Gastrocnemius medialis (tissue), 4 donors: ENCODE data around the gene KRT15. TPM values are rescaled to one million over a fixed set of nuclear protein-coding genes. Genes with fewer than 3 reads are reported as not detected.

Experiments
- ATAC-seq, 2 donors: fragments of 150-250 bp; one replicate each; pipeline ENCODE4 v1.9.1; 2016
- DNase-seq, 2 donors: peaks; one replicate each; pipeline ENCODE4 v3.0.0-alpha.2; 2019
- H3K27ac ChIP-seq, 4 donors: fragments of 200-600 bp; sonication (generic); 1 replicate in 1 of 4; 2 replicates in 3 of 4; pipeline ENCODE4 v1.5.1; 2016 to 2018; ENCODE audit warnings: mild to moderate bottlenecking in 2 of 4, moderate library complexity in 1 of 4
- H3K27me3 ChIP-seq, 3 donors: fragments of 200-600 bp; sonication (generic) in 2 of 3; 1 replicate in 1 of 3; 2 replicates in 2 of 3; pipeline versions ENCODE4 v1.5.1 to v1.6.0; 2016 to 2019; ENCODE audit warnings: mild to moderate bottlenecking in 1 of 3, moderate library complexity in 1 of 3
- H3K36me3 ChIP-seq, 2 donors: fragments of 200-600 bp; sonication (generic) in 1 of 2; one replicate each; pipeline ENCODE4 v1.5.1; 2017 to 2018
- H3K4me1 ChIP-seq, 2 donors: fragments of 200-600 bp; sonication (generic) in 1 of 2; one replicate each; pipeline ENCODE4 v1.5.1; 2016 to 2017; ENCODE audit warnings: mild to moderate bottlenecking in 2 of 2
- H3K4me3 ChIP-seq, 4 donors: fragments of 200-600 bp; sonication (generic) in 3 of 4; 1 replicate in 1 of 4; 2 replicates in 3 of 4; pipeline ENCODE4 v1.5.1; 2016 to 2019; ENCODE audit warnings: mild to moderate bottlenecking in 2 of 4
- H3K9me3 ChIP-seq, 3 donors: fragments of 200-600 bp; sonication (generic) in 2 of 3; 1 replicate in 1 of 3; 2 replicates in 2 of 3; pipeline ENCODE4 v1.5.1; 2016 to 2019
- CTCF ChIP-seq, 5 experiments: fragments of 450-650 bp in 3 of 5; fragments of 200-600 bp in 2 of 5; sonication (generic) in 2 of 5; IDR thresholded peaks in 4 of 5; conservative IDR thresholded peaks in 1 of 5; 1 replicate in 4 of 5; 2 replicates in 1 of 5; pipeline ENCODE4 v1.5.1; 2016 to 2019; ENCODE audit warnings: antibody characterized with exemption in 5 of 5, mild to moderate bottlenecking in 3 of 5, moderate library complexity in 3 of 5
- POLR2A ChIP-seq, 2 donors: fragments of 450-650 bp; IDR thresholded peaks; one replicate each; pipeline ENCODE4 v1.6.1; 2017; ENCODE audit warnings: antibody characterized with exemption in 2 of 2, mild to moderate bottlenecking in 2 of 2, moderate library complexity in 2 of 2
- in situ Hi-C, 4 donors: fragments of 200-750 bp; cut with MboI; loops; one replicate each; pipeline versions ENCODE4 v1.15.0 to v1.8.0; 2017; ENCODE audit warnings: low sequenced_read_pairs in 4 of 4
- intact Hi-C: fragments of 100-400 bp; cut with DNase I; formaldehyde crosslinking; loops from one replicate; pipeline ENCODE4 v1.15.1; 2023; ENCODE audit warnings: low total_unique reads
- total RNA-seq, 4 donors: library from RNA; depleted of rRNA; stranded (reverse); fragments of >200 nt; gene quantifications; one replicate each; pipeline versions ENCODE4 v1.1.0 to v1.2.3, GENCODE V29; 2016

KRT15 gene
- total RNA-seq, 4 donors from 2014 or later: not detected

DNA sequence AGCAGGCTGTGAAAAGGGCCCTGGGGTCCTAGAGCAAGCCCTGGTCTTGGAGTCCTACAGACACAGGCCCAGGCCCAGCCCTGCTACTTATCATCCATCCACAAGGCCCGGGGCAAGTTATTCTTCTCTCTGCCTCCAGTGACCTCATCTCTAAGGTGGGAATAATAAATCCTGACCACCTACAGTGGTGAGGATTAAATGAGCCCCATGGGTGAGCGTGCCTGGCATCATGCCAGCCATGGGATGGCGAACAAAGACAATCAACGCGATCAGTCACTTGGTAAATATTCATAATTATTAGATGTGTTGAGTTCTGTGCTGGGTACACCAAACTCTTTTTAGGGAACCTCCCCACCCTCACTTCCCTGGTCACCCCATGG lies 5.5 kb downstream of the KRT15 start:
- H3K36me3 ChIP-seq: no peaks in the 10 kb centered on the region

GRCh38 chr17:41512546-41513167 lies 6.0 kb downstream of the KRT15 start:
- Histone ChIP-seq H3K4me3 (no peak overlapping the region), H3K27me3 (no peaks in the 10 kb centered on the region), H3K4me1 (no peaks in the 10 kb centered on the region), H3K9me3 (no peaks in the 10 kb centered on the region), H3K36me3 (no peaks in the 10 kb centered on the region), H3K27ac (no peak overlapping the region)
- intact Hi-C loops: no loop called here
- no peak for TF ChIP-seq POLR2A (IDR thresholded peaks at IDR 0.05)
- no peak for TF ChIP-seq CTCF (IDR thresholded peaks at IDR 0.05 in 4 of 5, conservative IDR thresholded peaks at IDR 0.05 in 1 of 5)
- DNase-seq (no peak), ATAC-seq (no peak)
- in situ Hi-C loops: no loop called here

More for the DNA sequence above, 5.5 kb downstream of the KRT15 start:
- in situ Hi-C loops (no loop called here), intact Hi-C loops (no loop called here)
- Histone ChIP-seq H3K27me3 (no peaks in the 10 kb centered on the region), H3K27ac (no peak overlapping the region), H3K4me3 (no peak overlapping the region), H3K4me1 (no peaks in the 10 kb centered on the region), H3K9me3 (no peaks in the 10 kb centered on the region)
- DNase-seq (no peak), ATAC-seq (no peak)
- no peak for TF ChIP-seq POLR2A (IDR thresholded peaks at IDR 0.05)
- TF ChIP-seq CTCF (IDR thresholded peaks at IDR 0.05 in 4 of 5, conservative IDR thresholded peaks at IDR 0.05 in 1 of 5): no peak

DNA sequence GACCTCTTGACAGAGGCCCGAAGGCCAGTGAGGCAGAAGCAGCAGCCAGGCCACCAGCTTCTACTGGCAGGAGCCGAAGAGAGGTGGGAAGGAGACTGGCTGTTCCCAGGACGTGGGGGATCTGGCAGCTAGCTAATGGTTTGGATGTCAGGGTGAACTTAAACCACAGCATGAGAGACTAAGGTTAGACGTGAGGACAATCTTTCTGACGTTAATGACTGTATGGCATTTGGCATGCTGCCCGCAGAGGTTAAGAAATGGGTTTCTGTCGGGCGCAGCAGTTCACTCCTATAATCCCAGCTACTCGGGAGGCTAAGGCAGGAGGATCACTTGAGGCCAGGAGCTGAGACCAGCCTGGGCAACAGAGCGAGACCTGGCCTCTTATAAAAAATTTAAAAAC lies 7.0 kb downstream of the KRT15 start:
- in situ Hi-C loops: no loop called here
- no peak for TF ChIP-seq POLR2A (IDR thresholded peaks at IDR 0.05)
- TF ChIP-seq CTCF (IDR thresholded peaks at IDR 0.05 in 4 of 5, conservative IDR thresholded peaks at IDR 0.05 in 1 of 5): no peak
- no peak for ATAC-seq
- Histone ChIP-seq H3K9me3 (no peaks in the 10 kb centered on the region), H3K4me3 (no peak overlapping the region), H3K27ac (no peak overlapping the region), H3K4me1 (no peaks in the 10 kb centered on the region), H3K36me3 (no peaks in the 10 kb centered on the region), H3K27me3 (no peaks in the 10 kb centered on the region)
- intact Hi-C loops: no loop called here
- no peak for DNase-seq

DNA sequence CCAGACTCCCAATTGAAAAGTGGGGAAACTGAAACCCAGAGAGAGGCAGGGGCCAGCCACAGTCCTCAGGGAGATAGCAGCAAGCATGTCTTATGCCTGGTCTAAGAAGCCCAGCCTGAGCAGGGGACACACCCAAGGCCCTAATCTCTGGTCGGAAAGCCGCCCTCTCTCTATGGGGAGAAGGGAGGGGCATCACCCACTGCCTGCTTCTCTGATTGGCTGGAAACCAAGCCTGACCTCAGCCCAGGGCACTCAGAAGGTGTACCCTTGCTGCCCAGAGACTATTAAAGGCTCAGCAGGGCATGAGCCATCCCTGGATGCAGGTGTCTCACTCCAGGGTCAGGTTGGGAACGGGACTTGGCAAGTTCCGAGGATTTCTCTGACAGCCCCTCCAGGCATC lies 7.6 kb downstream of the KRT15 start:
- DNase-seq: no peak
- in situ Hi-C loops: no loop called here
- Histone ChIP-seq H3K27me3 (no peaks in the 10 kb centered on the region), H3K27ac (no peak overlapping the region), H3K9me3 (no peaks in the 10 kb centered on the region), H3K4me3 (no peak overlapping the region), H3K36me3 (no peaks in the 10 kb centered on the region), H3K4me1 (no peaks in the 10 kb centered on the region)
- TF ChIP-seq POLR2A (IDR thresholded peaks at IDR 0.05): no peak
- no peak for TF ChIP-seq CTCF (IDR thresholded peaks at IDR 0.05 in 4 of 5, conservative IDR thresholded peaks at IDR 0.05 in 1 of 5)
- no peak for ATAC-seq
- intact Hi-C loops: no loop called here
